Testis (tissue), 5 donors: ENCODE results near the gene MRM1. TPM values are rescaled to one million over a fixed set of nuclear protein-coding genes. Genes with fewer than 3 reads are reported as not detected.
A peak's percentile ranks its signal among the peaks of the same experiment; 100 is the strongest.

ENCODE experiments used
- DNase-seq: peaks from one replicate; pipeline ENCODE4 v3.0.0-alpha.2; 2019
- H3K27ac ChIP-seq, 2 donors: fragments of 200-600 bp; sonication (generic); one replicate each; pipeline ENCODE4 v1.5.1; 2019
- H3K27me3 ChIP-seq: fragments of 200-600 bp; sonication (generic); one replicate; pipeline ENCODE4 v1.5.1; 2019
- H3K36me3 ChIP-seq: fragments of 200-600 bp; sonication (generic); one replicate; pipeline ENCODE4 v1.5.1; 2017; ENCODE audit warnings: low read depth; ENCODE audit errors: missing control alignments
- H3K4me1 ChIP-seq: fragments of 200-600 bp; sonication (generic); one replicate; pipeline ENCODE4 v1.5.1; 2019
- H3K4me3 ChIP-seq, 2 donors: fragments of 200-600 bp; sonication (generic); one replicate each; pipeline ENCODE4 v1.5.1; 2017 to 2019
- H3K9me3 ChIP-seq: fragments of 200-600 bp; sonication (generic); one replicate; pipeline ENCODE4 v1.5.1; 2017
- POLR2A ChIP-seq: fragments of 450-650 bp; IDR thresholded peaks from one replicate; pipeline ENCODE4 v1.6.1; 2017; ENCODE audit warnings: antibody characterized with exemption, mild to moderate bottlenecking, moderate library complexity
- WGBS, 2 donors: methylation state at CpG; one replicate each; pipeline ENCODE4 v1.1.5; 2018; 5-methylcytosine and 5-hydroxymethylcytosine counted together
- intact Hi-C: fragments of 100-400 bp; cut with DNase I; formaldehyde crosslinking; loops from one replicate; pipeline ENCODE4 v1.15.1; 2023; ENCODE audit warnings: low total_unique reads
- long read RNA-seq, 2 donors: transcript quantifications; one replicate each; lab custom pipeline, GENCODE V29; 2026
- polyA plus RNA-seq: library from polyadenylated mRNA; stranded (reverse); fragments of 350-450 nt; fragmentation: Illumina TruSeq; extraction: RNeasy Lipid Tissue Mini Kit (QIAGEN cat#74804); gene quantifications from one replicate; pipeline ENCODE4 v1.2.3, GENCODE V29; 2014; ENCODE audit warnings: low read depth, low replicate concordance; ENCODE audit not compliant: insufficient read depth
- total RNA-seq, 2 donors: library from RNA; depleted of rRNA; stranded (reverse); fragments of >200 nt; gene quantifications; one replicate each; pipeline ENCODE4 v1.2.3, GENCODE V29; 2016
- TF ChIP-seq, protein P1 (sequence below), 3 experiments: fragments of 450-650 bp in 2 of 3; fragments of 200-600 bp in 1 of 3; sonication (generic) in 1 of 3; IDR thresholded peaks; one replicate each; pipeline ENCODE4 v1.5.1; 2016 to 2019; ENCODE audit warnings: antibody characterized with exemption in 3 of 3, mild to moderate bottlenecking in 2 of 3, moderate library complexity in 1 of 3

MRM1 gene, protein sequence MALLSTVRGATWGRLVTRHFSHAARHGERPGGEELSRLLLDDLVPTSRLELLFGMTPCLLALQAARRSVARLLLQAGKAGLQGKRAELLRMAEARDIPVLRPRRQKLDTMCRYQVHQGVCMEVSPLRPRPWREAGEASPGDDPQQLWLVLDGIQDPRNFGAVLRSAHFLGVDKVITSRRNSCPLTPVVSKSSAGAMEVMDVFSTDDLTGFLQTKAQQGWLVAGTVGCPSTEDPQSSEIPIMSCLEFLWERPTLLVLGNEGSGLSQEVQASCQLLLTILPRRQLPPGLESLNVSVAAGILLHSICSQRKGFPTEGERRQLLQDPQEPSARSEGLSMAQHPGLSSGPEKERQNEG
- total RNA-seq (1 to 10 TPM; 7.6 to 8.1 TPM), polyA plus RNA-seq (4.4 TPM)
- long read RNA-seq, donor 1, partial matches to known transcripts = 0 of 4 reads
- long read RNA-seq, donor 1, other reads (novel, unspliced or antisense) = 0 of 4 reads
- long read RNA-seq, donor 2 = 0 reads

DNA sequence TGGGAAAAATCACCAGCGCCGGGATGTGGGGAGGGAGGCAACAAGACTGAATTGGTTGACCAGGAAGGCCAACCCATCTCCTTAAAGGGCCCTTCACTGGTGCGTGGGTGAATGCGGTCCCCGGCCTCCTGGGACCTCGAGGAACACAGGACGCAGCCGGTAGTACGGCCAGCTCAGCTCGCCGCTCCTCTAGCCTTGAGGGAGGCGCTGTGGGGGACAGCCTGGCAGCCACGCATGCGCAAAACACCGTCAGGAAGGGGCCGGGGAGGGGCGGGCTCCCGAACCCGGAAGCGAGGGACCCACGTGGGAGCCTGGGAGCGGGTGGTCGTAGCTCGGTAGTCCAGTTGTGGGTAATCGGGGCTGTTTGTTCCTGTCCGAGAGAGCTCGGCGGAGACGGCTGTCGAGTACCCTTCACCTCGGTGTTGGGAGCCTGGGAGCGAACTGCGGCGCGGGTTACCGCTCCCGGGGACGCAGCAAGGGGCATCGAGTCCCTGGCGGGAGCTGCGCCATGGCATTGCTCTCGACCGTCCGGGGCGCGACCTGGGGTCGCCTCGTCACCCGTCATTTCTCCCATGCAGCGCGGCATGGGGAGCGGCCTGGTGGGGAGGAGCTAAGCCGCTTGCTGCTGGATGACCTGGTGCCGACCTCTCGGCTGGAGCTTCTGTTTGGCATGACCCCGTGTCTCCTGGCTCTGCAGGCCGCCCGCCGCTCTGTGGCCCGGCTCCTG, at the start of gene MRM1:
Gene MRM1, plus strand, starts transcription at position 281 of the 727 bp plus-strand sequence. Its CDS starts 228 bp downstream, at position 509.
- H3K36me3 ChIP-seq = no peaks in the 10 kb centered on the region
- no peaks in the 10 kb centered on the region for H3K27me3 ChIP-seq
- peak within 1 kb of the TSS; percentile 14 to 75 for H3K27ac ChIP-seq
- TF ChIP-seq, protein P1, sequence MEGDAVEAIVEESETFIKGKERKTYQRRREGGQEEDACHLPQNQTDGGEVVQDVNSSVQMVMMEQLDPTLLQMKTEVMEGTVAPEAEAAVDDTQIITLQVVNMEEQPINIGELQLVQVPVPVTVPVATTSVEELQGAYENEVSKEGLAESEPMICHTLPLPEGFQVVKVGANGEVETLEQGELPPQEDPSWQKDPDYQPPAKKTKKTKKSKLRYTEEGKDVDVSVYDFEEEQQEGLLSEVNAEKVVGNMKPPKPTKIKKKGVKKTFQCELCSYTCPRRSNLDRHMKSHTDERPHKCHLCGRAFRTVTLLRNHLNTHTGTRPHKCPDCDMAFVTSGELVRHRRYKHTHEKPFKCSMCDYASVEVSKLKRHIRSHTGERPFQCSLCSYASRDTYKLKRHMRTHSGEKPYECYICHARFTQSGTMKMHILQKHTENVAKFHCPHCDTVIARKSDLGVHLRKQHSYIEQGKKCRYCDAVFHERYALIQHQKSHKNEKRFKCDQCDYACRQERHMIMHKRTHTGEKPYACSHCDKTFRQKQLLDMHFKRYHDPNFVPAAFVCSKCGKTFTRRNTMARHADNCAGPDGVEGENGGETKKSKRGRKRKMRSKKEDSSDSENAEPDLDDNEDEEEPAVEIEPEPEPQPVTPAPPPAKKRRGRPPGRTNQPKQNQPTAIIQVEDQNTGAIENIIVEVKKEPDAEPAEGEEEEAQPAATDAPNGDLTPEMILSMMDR (IDR thresholded peaks at IDR 0.05) = peak in 1 of 3 experiments; percentile 24
- no peak for TF ChIP-seq POLR2A
- intact Hi-C loops = no loop called here
- H3K4me1 ChIP-seq = peaks cover 17% of the 10 kb centered on the region
- WGBS, 2 donors = 0% methylated on average over 14 to 49 of the region's 60 CpGs
- H3K4me3 ChIP-seq = peak within 1 kb of the TSS; percentile 68 to 85
- H3K9me3 ChIP-seq = no peaks in the 10 kb centered on the region
- DNase-seq = peak; percentile 96

DNA sequence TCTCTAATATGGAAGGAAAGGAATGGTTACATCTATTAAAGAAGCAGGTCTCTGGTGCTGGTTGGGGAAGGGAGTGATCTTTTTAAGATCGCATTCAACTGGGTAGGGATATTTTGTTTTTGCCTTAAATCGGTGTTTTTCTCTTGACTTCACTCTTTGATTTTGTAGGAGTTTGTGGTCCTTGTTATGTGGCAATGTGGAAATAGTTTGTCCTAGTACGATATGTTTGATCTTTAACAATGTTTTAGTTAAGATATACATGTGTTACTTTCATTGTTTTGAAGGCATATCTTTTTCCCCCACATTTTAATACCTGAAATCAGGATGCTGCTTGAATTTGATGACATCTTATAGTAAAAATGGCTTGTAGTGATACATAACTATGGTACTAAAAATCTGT, 47.9 kb upstream of the MRM1 start:
- Histone ChIP-seq H3K36me3 (no peaks in the 10 kb centered on the region), H3K27me3 (no peaks in the 10 kb centered on the region), H3K4me1 (peaks cover 4% of the 10 kb centered on the region), H3K4me3 (no peak overlapping the region), H3K9me3 (no peaks in the 10 kb centered on the region), H3K27ac (no peak overlapping the region)
- DNase-seq = no peak
- 75 to 80% methylated on average over 3 of the region's 3 CpGs for WGBS, 2 donors
- no peak for TF ChIP-seq POLR2A
- TF ChIP-seq, protein P1 (IDR thresholded peaks at IDR 0.05) = no peak
- intact Hi-C loops = no loop called here

DNA sequence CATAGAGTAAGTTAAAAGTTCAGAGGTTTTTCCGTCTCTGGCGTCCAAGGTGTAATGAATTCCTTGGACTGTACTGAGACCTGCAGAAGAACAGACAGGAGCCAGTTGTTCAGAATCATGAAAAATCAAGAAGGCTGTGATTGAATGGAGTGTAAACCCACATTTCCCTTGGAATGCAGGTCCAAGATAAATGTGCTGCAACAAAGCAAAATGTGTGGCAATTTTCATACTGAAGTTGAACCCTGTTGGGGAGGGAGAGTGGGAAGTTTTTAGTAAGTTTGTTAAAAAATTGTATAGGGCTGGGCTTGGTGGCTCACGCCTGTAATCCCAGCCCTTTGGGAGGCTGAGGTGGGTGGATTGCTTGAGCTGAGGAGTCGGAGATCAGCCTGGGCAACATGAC, 35.3 kb upstream of the MRM1 start:
- H3K27ac ChIP-seq = no peak overlapping the region
- TF ChIP-seq, protein P1 (IDR thresholded peaks at IDR 0.05) = no peak
- TF ChIP-seq POLR2A = no peak
- no peak overlapping the region for H3K4me3 ChIP-seq
- WGBS, 2 donors = 78 to 86% methylated on average over 4 of the region's 4 CpGs
- intact Hi-C loops = no loop called here
- no peaks in the 10 kb centered on the region for H3K36me3 ChIP-seq
- no peaks in the 10 kb centered on the region for H3K9me3 ChIP-seq
- no peaks in the 10 kb centered on the region for H3K4me1 ChIP-seq
- no peaks in the 10 kb centered on the region for H3K27me3 ChIP-seq
- no peak for DNase-seq

DNA sequence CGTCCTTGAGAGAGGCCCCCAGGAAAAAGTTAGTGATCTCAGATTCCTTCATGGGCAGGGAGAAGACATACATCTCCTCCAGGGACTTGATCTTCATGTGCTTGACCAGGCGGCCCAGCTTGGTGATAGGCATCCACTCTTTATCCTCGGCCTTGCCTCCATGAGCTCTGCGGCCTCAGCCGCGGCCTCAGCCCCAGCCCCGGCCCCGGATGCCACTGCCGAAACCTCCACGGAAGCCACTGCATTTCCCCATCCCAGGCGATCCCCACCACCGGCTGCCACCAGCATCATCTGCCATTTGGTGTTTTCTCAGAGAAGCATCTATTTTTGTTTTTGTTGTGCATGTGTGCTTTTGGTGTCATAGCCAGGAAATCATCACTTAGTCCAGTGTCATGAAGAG, 26.4 kb upstream of the MRM1 start:
- H3K4me3 ChIP-seq = no peak overlapping the region
- intact Hi-C loops = no loop called here

More for the DNA sequence above, 26.4 kb upstream of the MRM1 start:
- TF ChIP-seq, protein P1 (IDR thresholded peaks at IDR 0.05) = no peak
- TF ChIP-seq POLR2A = no peak
- WGBS, 2 donors = 91 to 95% methylated on average over 12 of the region's 12 CpGs
- no peak for DNase-seq
- Histone ChIP-seq H3K36me3 (no peaks in the 10 kb centered on the region), H3K4me1 (no peaks in the 10 kb centered on the region), H3K9me3 (no peaks in the 10 kb centered on the region), H3K27ac (no peak overlapping the region), H3K27me3 (no peaks in the 10 kb centered on the region)
